Muscle of back (tissue), 11 donors: ENCODE results near the gene RAPGEF6. TPM values are rescaled to one million over a fixed set of nuclear protein-coding genes. Genes with fewer than 3 reads are reported as not detected.

Experiments used
- DNase-seq, 3 donors: peaks; one replicate each; pipeline versions ENCODE4 v3.0.0 to v3.0.0-alpha.2; 2013
- polyA plus RNA-seq, 10 donors: library from polyadenylated mRNA; unstranded; fragments of 120-200 nt; gene quantifications; one replicate each; pipeline ENCODE4 v1.2.1, GENCODE V29; 2013; ENCODE audit not compliant: insufficient read length in 10 of 10

Gene RAPGEF6
- polyA plus RNA-seq, 10 donors, result 6.0 to 12.1 (median 9.7) TPM

GRCh38 chr5:131548176-131548575 is 86.9 kb downstream of the RAPGEF6 start:
- DNase-seq, result no peak

GRCh38 chr5:131545845-131546244 is 89.2 kb downstream of the RAPGEF6 start:
- DNase-seq, result peak in 1 of 3 donors; percentile 54

- DNase-seq, result no peak
Observed at GRCh38 chr5:131542723-131543122, 92.3 kb downstream of the RAPGEF6 start.

- DNase-seq, result peak in 1 of 3 donors; percentile 39
Observed at GRCh38 chr5:131541762-131542161, 93.3 kb downstream of the RAPGEF6 start.

GRCh38 chr5:131541071-131541470 is 94.0 kb downstream of the RAPGEF6 start:
- DNase-seq, result no peak

- no peak for DNase-seq
Observed at GRCh38 chr5:131539251-131539650, 95.8 kb downstream of the RAPGEF6 start.

- DNase-seq, result no peak
Observed at GRCh38 chr5:131538177-131538593, 96.8 kb downstream of the RAPGEF6 start.

- DNase-seq, result no peak
Observed at GRCh38 chr5:131536850-131537448, 98.1 kb downstream of the RAPGEF6 start.

GRCh38 chr5:131536211-131536826 is 98.7 kb downstream of the RAPGEF6 start:
- peak in 2 of 3 donors; percentile 24 to 46 for DNase-seq

- DNase-seq, result no peak
Observed at GRCh38 chr5:131534974-131535373, 100.1 kb downstream of the RAPGEF6 start.

- DNase-seq, result no peak
Observed at GRCh38 chr5:131533836-131534235, 101.2 kb downstream of the RAPGEF6 start.

GRCh38 chr5:131532031-131532640 is 102.9 kb downstream of the RAPGEF6 start:
- no peak for DNase-seq

GRCh38 chr5:131530706-131531331 is 104.2 kb downstream of the RAPGEF6 start:
- DNase-seq, result no peak

GRCh38 chr5:131528682-131529081 is 106.3 kb downstream of the RAPGEF6 start:
- DNase-seq, result no peak

- no peak for DNase-seq
Observed at GRCh38 chr5:131525805-131526204, 109.2 kb downstream of the RAPGEF6 start.

GRCh38 chr5:131524431-131524830 is 110.6 kb downstream of the RAPGEF6 start:
- no peak for DNase-seq

- DNase-seq, result no peak
Observed at GRCh38 chr5:131523500-131524185, 111.4 kb downstream of the RAPGEF6 start.

- DNase-seq, result no peak
Observed at GRCh38 chr5:131521252-131521651, 113.8 kb downstream of the RAPGEF6 start.

GRCh38 chr5:131515348-131515747 is 119.7 kb downstream of the RAPGEF6 start:
- no peak for DNase-seq

- DNase-seq, result peak in 1 of 3 donors; percentile 23
Observed at GRCh38 chr5:131514316-131515283, 120.4 kb downstream of the RAPGEF6 start.

GRCh38 chr5:131513780-131514179 is 121.2 kb downstream of the RAPGEF6 start:
- no peak for DNase-seq
